HEK293 (cell line): Measurements from ENCODE around the gene NEMP1.

Experiments
- CTCF ChIP-seq: fragments of 450-650 bp; formaldehyde crosslinking; IDR thresholded peaks from 2 replicates; pipeline ENCODE4 v1.5.1; 2016; ENCODE audit warnings: missing biosample characterization, missing genetic modification characterization
- ZBTB11 ChIP-seq: fragments of 450-650 bp; formaldehyde crosslinking; conservative IDR thresholded peaks from 2 replicates; pipeline ENCODE4 v1.5.1; 2016; ENCODE audit warnings: low read depth, missing biosample characterization, missing genetic modification characterization
- ZBTB21 ChIP-seq: fragments of 450-650 bp; formaldehyde crosslinking; IDR thresholded peaks from 2 replicates; pipeline ENCODE4 v1.5.1; 2017; ENCODE audit warnings: missing biosample characterization, missing genetic modification characterization
- ZNF121 ChIP-seq: fragments of 450-650 bp; formaldehyde crosslinking; IDR thresholded peaks from 2 replicates; pipeline ENCODE4 v1.5.1; 2016; ENCODE audit warnings: missing biosample characterization, missing genetic modification characterization
- ZNF18 ChIP-seq: fragments of 450-650 bp; formaldehyde crosslinking; IDR thresholded peaks from 2 replicates; pipeline ENCODE4 v1.5.1; 2016; ENCODE audit warnings: missing biosample characterization, missing genetic modification characterization
- ZNF280C ChIP-seq: fragments of 450-650 bp; formaldehyde crosslinking; IDR thresholded peaks from 2 replicates; pipeline ENCODE4 v1.5.1; 2016; ENCODE audit warnings: missing biosample characterization, missing genetic modification characterization

- TF ChIP-seq ZNF280C (no peak), CTCF (tag by site-specific recombination) (no peak), ZNF121 (tag by site-specific recombination) (no peak), ZBTB11 (tag by site-specific recombination) (no peak), ZNF18 (tag by site-specific recombination) (no peak), ZBTB21 (tag by site-specific recombination) (no peak)
Observed at GRCh38 chr12:57051011-57051410, 27.6 kb downstream of the NEMP1 start.
